G401 (cell line): Measurements from ENCODE around the gene TMEM183A. TPM values are rescaled to one million over a fixed set of nuclear protein-coding genes. Genes with fewer than 3 reads are reported as not detected.

Source experiments
- DNase-seq: peaks from one replicate; pipeline ENCODE4 v3.0.0-alpha.2; 2015; ENCODE audit warnings: low spot score
- in situ Hi-C: cut with HindIII; loops from 2 replicates; pipeline ENCODE4 v1.10.0; 2016; ENCODE audit warnings: low sequenced_read_pairs, mixed read lengths
- total RNA-seq: library from RNA; depleted of rRNA; stranded (reverse); fragments of >200 nt; shearing (Covaris generic); gene quantifications from 2 replicates; pipeline ENCODE4 v1.2.3, GENCODE V29; 2014

Gene TMEM183A
- total RNA-seq, 1 experiment from 2014 or later = 200 TPM

- in situ Hi-C loops = no loop called here
- DNase-seq = peak; percentile 90
These were observed 19.0 kb downstream of the TMEM183A start, which contains the start of gene PPFIA4 for GRCh38 chr1:203026031-203026665. PPFIA4 (plus strand) TSS chr1:203026491; CDS start chr1:203039009, 12,518 bp downstream.

GRCh38 chr1:203026666-203027663, 19.8 kb downstream of the TMEM183A start:
- in situ Hi-C loops = no loop called here
- no peak for DNase-seq

GRCh38 chr1:203028067-203028783, 21.1 kb downstream of the TMEM183A start:
- DNase-seq = peak; percentile 68
- in situ Hi-C loops = no loop called here

GRCh38 chr1:203028784-203029553, 21.8 kb downstream of the TMEM183A start:
- in situ Hi-C loops = no loop called here
- DNase-seq = peak; percentile 96

GRCh38 chr1:203031467-203031866, 24.3 kb downstream of the TMEM183A start:
- in situ Hi-C loops = no loop called here
- no peak for DNase-seq

GRCh38 chr1:203033287-203033686, 26.1 kb downstream of the TMEM183A start:
- in situ Hi-C loops = no loop called here
- DNase-seq = no peak

GRCh38 chr1:203033917-203034316, 26.7 kb downstream of the TMEM183A start:
- in situ Hi-C loops = no loop called here
- DNase-seq = no peak

GRCh38 chr1:203034422-203035110, 27.4 kb downstream of the TMEM183A start:
- in situ Hi-C loops = no loop called here
- peak; percentile 24 for DNase-seq

GRCh38 chr1:203035111-203036000, 28.2 kb downstream of the TMEM183A start:
- peak; percentile 99 for DNase-seq
- in situ Hi-C loops = no loop called here

GRCh38 chr1:203036135-203036534, 29.0 kb downstream of the TMEM183A start:
- no peak for DNase-seq
- in situ Hi-C loops = no loop called here

- DNase-seq = no peak
- in situ Hi-C loops = no loop called here
These were observed 29.4 kb downstream of the TMEM183A start for GRCh38 chr1:203036537-203036936.

GRCh38 chr1:203037509-203038190, 30.5 kb downstream of the TMEM183A start:
- in situ Hi-C loops = no loop called here
- peak; percentile 54 for DNase-seq

- in situ Hi-C loops = no loop called here
These were observed 31.1 kb downstream of the TMEM183A start for GRCh38 chr1:203038217-203038741.

GRCh38 chr1:203038891-203039608, 31.9 kb downstream of the TMEM183A start:
- in situ Hi-C loops = no loop called here
- peak; percentile 93 for DNase-seq

More at GRCh38 chr1:203038217-203038741, 31.1 kb downstream of the TMEM183A start:
- DNase-seq = peak; percentile 83

- in situ Hi-C loops = no loop called here
- DNase-seq = no peak
These were observed 32.7 kb downstream of the TMEM183A start for GRCh38 chr1:203039609-203040512.
